Gastrocnemius medialis (tissue), 4 donors: ENCODE measurements around the gene AATK.

Experiments
- POLR2A ChIP-seq, 2 donors: fragments of 450-650 bp; IDR thresholded peaks; one replicate each; pipeline ENCODE4 v1.6.1; 2017; ENCODE audit warnings: antibody characterized with exemption in 2 of 2, mild to moderate bottlenecking in 2 of 2, moderate library complexity in 2 of 2
- TF ChIP-seq, protein P1 (sequence below), 5 experiments: fragments of 450-650 bp in 3 of 5; fragments of 200-600 bp in 2 of 5; sonication (generic) in 2 of 5; IDR thresholded peaks in 4 of 5; conservative IDR thresholded peaks in 1 of 5; 1 replicate in 4 of 5; 2 replicates in 1 of 5; pipeline ENCODE4 v1.5.1; 2016 to 2019; ENCODE audit warnings: antibody characterized with exemption in 5 of 5, mild to moderate bottlenecking in 3 of 5, moderate library complexity in 3 of 5

- TF ChIP-seq POLR2A (IDR thresholded peaks at IDR 0.05): no peak
- TF ChIP-seq, protein P1, sequence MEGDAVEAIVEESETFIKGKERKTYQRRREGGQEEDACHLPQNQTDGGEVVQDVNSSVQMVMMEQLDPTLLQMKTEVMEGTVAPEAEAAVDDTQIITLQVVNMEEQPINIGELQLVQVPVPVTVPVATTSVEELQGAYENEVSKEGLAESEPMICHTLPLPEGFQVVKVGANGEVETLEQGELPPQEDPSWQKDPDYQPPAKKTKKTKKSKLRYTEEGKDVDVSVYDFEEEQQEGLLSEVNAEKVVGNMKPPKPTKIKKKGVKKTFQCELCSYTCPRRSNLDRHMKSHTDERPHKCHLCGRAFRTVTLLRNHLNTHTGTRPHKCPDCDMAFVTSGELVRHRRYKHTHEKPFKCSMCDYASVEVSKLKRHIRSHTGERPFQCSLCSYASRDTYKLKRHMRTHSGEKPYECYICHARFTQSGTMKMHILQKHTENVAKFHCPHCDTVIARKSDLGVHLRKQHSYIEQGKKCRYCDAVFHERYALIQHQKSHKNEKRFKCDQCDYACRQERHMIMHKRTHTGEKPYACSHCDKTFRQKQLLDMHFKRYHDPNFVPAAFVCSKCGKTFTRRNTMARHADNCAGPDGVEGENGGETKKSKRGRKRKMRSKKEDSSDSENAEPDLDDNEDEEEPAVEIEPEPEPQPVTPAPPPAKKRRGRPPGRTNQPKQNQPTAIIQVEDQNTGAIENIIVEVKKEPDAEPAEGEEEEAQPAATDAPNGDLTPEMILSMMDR (IDR thresholded peaks at IDR 0.05 in 4 of 5, conservative IDR thresholded peaks at IDR 0.05 in 1 of 5): no peak
Observed at GRCh38 chr17:81210868-81211267, 44.8 kb upstream of the AATK start.
